Measurements from ENCODE around the gene BLM.
A peak's percentile ranks its signal among the peaks of the same experiment; 100 is the strongest.
"Not testable (repeated sequence)": the region's sequence is repeated elsewhere in the genome, so short reads cannot be mapped to it uniquely, and the experiment has no call there.

Gene BLM

DNA sequence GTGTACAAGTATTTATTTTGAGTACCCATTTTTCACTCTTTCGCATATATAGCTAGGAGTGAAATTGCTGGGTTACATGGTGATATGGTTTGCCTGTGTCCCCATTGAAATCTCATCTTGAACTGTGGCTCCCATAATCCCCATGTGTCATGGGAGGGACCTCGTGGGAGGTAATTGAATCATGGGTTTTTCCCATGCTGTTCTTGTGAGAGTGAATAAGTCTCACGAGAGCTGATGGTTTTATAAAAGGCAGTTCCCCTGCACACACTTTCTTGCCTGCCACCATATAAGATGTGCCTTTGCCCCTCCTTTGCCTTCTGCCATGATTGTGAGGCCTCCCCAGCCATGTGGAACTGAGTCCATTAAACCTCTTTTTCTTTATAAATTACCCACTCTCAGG lies 23.4 kb downstream of the BLM start:
- not testable (repeated sequence) for DNase-seq

DNA sequence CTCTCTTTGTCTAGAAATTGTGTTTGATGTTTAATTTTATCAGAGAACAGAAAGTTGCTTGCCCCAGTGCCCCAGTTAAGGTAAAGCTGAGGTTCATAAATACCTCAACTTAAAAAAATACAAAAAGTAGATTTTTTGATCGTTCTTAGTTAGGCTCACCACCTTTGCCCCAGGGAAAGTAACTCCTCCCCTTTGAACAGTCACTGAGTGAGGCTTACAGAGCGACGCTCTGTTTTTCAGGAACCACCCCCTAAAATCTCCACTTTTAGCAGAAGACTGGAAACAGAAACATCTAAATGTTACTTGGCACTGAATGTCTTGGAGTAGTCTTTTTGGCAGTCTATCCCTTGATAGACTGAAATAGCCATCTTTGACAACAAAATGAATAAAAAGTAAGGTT lies 24.9 kb downstream of the BLM start:
- no peak for DNase-seq

DNA sequence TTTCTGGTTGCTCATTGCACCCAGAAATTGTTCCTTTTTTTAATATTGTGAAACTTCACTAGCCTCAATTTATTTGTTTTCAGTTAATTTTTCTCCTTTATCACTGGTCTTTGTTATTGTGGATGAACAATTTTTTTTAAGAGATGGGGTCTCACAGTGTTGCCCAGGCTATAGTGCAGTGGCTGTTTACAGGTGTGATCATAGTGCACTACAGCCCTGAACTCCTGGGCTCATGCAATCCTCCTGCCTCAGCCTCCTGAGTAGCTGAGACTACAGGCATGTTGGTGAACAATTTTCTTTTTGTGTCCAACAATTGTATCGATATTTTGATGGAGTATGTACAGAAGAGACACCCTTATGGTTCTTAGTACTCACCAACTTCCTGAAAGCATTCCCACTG lies 26.3 kb downstream of the BLM start:
- DNase-seq = no peak

DNA sequence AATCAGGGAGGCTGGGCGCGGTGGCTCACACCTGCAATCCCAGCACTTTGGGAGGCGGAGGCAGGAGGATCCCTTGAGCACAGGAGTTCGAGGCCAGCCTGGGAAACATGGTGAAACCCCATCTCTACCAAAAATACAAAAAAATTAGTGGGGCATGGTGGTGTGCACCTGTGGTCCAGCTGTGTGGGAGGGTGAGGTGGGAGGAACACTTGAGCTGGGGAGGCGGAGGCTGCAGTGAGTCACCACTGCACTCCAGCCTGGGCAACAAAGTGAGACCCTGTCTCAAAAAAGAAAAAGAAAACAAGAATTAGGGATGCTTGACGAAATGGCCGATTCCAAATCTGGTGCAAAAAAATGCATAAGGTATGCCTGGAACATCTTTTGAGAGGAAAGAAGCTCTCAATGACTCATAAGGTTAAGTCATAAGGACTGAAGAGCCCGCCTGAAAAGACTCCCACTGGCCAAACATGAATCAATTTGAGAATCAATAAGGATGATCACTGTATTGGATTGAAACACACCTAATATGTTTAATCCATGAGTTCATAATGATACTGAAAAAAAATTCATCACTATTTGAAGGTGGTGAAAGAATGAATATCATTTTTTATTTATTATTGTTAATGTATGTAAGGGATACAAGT lies 27.7 kb downstream of the BLM start:
- no peak for DNase-seq

DNA sequence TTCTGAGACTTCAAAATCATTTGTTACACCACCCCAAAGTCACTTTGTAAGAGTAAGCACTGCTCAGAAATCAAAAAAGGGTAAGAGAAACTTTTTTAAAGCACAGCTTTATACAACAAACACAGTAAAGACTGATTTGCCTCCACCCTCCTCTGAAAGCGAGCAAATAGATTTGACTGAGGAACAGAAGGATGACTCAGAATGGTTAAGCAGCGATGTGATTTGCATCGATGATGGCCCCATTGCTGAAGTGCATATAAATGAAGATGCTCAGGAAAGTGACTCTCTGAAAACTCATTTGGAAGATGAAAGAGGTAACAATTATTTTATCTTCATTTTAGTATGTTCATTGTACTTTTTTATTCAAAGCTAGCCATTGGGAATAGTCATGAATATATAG lies 32.6 kb downstream of the BLM start:
- DNase-seq = peak in 1 of 5 experiments; percentile 84

DNA sequence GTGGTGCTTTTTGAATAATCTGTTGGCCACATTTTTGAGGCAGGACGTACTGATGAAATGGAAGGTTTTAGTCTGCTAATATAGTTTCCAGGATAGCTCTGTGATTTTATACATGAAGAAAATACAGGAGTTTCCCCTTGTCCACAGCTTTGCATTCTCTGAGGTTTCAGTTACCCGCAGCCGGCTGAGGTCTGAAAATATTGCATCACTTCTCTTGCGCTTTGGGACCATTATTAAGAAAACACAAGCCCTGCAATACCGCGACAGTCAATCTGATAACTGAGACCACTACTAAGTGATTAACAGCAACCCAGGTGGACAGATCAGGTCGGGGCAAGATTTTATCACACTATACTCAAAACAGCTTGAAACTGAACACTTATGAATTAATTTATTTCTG lies 33.0 kb downstream of the BLM start:
- peak in 3 of 5 experiments; percentile 5 to 79 (median 15) for DNase-seq

DNA sequence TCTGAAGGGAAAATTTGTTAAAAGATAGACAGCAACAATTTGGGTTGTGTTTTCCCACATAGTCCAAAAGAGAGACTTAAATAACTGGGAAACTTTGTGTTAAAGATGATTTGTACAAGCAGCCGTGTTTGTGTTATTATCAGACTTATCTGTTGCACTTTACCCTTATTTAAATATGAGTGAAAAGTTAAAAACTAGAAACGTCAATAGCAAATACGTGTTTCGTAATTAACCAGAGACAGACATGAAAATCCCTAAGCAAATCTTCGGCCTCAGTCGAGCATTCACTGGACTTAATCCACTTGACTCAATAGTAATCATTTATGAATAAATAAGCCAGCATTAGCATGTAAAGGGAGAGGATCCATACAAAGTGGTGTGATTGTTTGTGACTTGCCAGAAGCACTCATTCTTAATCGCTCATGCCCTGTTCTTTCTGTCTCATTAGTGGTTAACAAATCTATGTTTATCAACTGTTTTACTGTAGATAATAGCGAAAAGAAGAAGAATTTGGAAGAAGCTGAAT lies 34.2 kb downstream of the BLM start:
- DNase-seq = no peak

DNA sequence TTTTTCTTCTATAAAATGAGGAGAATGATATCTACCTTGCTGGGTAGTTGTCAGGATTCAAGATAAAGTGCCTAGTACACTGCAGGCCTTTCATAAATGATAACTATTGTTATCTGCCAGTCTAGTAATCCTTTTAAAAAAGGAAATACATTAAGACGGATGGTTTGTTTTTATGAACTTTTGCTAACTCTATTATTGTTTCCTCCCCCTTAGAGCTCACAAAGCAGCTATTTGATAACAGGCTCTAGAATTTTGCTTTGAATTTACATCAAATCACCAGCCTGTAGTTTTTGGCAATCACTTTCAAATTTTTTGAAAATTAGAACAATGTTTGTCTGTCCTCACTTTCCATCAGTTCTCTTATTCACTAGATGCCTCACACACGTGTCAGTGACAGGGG lies 39.8 kb downstream of the BLM start:
- DNase-seq = no peak

DNA sequence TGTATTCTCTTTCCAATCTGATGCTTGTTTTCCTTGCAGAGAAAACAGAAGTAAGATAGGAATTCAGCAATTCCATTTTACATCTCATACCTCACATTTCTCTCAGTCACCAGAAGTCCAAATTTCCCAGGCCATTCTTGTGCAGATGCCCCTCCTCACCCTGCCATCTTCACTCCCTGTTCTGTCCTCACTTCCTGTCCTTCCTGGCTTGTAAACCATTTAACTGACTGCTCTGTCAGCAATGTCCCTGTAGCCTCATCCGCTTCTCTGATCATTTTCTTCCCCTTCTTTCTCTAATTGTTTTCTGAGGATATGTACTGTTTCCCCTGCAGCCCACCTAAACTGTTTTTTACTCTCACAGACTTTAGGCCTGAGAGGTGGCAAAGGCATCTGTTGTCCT lies 40.3 kb downstream of the BLM start:
- DNase-seq = no peak

DNA sequence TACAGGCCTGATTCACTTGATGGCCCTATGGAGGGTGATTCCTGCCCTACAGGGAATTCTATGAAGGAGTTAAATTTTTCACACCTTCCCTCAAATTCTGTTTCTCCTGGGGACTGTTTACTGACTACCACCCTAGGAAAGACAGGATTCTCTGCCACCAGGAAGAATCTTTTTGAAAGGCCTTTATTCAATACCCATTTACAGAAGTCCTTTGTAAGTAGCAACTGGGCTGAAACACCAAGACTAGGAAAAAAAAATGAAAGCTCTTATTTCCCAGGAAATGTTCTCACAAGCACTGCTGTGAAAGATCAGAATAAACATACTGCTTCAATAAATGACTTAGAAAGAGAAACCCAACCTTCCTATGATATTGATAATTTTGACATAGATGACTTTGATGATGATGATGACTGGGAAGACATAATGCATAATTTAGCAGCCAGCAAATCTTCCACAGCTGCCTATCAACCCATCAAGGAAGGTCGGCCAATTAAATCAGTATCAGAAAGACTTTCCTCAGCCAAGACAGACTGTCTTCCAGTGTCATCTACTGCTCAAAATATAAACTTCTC lies 43.6 kb downstream of the BLM start:
- no peak for DNase-seq

DNA sequence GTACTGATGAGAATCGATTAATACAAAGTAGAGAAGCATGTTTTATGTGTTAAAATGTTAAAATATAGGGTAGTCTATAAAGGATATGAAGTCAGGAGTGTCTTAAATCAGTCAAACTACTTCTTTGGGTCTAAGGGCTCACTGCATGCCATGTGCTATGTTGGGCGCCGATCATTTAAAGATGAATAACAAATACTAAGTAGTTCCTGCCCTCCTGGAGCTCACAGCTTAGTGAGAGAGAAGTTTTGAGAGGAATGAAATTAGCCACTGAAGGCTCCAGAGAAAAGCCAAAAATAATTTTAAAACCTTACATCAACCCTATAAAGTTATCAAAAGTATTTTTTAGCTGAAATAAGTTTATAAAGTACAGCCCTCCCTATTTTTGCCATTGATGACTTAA lies 44.5 kb downstream of the BLM start:
- no peak for DNase-seq

DNA sequence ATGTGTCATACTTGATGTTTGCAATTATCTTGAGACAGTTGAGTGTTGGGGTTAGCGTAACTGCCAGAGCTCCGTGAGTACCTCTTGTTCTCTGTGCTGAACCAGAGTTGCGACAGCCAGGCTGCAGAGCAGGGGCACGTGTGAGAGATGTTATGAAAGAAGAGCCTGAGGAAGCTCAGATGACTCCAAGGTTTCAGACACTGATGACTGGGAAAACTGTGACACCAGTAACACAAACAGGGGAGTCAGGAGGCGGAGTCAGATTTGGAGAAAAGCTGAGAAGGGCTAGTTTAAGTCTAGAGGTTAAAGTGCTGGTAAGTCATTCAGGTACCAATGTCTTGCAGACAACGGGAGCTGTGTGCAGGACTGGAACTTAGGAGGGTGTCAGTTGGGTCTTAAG lies 45.0 kb downstream of the BLM start:
- no peak for DNase-seq

DNA sequence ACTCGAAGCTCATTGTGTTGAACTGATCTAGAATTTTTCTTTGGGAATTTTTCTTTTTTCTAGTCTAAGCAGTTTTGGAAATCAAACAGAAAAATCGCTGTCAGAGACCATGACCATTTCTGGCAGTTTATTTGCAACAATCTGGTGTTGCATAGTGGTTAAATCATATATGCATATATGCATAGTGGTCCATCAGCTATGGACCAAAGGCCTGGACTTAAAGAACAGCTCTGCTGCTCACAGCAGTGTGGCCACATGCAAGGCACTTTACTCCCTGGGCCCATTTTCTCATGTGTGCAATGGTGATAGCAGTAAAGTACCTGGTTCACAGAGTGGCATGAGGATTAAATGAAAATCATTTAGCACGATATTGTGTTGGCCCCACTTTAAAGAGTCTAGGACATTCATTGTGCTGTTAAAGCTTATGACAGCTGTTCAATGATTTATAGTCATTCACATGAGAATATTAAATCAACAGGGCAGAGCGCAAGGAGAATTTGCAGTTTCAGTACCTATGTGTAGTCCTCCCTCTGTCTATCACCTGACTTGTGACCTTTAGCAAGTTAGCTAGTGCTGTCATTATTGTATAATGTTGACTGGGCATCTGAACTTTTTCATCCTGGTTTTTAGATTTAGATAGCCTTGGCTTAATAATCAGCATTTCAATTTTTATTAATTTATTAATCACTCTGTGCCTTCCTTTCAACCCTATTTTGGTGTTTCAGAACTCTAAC lies 46.4 kb downstream of the BLM start:
- no peak for DNase-seq

DNA sequence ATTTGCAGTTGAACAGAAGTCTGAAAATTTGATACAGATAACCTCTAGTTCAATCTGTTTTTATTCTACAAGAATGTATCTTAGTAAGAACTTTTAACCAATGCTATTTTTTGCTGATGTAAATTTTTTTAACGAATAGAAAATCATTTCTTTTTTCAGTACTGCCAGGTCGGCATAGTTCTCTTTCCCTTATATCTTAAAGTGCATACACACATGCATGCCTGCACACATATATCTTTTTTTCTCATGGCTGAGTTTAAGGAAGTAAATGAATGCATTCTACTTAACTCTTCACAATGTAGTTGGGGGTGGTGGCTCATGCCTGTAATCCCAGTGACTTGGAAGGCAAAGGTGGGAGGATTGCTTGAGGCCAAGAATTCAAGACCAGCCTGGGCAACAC lies 48.4 kb downstream of the BLM start:
- DNase-seq = no peak

DNA sequence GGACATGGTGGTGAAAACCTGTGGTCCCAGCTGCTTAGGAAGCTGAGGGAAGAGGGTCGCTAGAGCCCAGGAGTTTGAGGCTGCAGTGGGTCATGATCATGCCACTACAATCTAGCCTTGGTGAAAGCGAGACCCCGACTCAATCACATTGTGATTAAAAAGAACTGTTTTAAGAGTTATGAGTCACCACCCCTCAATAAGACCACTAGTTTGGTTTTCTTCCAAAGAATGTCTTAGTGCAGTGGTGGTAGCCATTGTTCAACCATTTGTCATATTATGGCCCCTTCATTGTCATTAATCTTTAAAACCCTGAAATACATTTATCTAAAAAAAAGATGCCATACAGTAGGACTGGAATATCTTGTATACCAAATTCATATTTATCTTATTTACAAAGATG lies 48.8 kb downstream of the BLM start:
- no peak for DNase-seq

DNA sequence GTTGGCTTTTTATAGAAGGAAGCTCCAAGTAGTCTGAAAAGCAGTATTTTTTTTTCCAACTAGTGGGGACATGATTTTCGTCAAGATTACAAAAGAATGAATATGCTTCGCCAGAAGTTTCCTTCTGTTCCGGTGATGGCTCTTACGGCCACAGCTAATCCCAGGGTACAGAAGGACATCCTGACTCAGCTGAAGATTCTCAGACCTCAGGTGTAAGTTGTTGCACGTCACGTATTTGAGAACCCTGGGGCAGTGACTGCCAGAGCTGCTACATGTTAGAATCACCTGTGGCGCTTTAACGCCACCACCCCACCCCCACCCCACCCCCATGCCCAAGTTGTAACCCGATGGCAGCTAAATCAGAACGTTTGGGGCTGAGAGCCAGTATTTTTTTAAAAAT lies 52.2 kb downstream of the BLM start:
- no peak for DNase-seq

DNA sequence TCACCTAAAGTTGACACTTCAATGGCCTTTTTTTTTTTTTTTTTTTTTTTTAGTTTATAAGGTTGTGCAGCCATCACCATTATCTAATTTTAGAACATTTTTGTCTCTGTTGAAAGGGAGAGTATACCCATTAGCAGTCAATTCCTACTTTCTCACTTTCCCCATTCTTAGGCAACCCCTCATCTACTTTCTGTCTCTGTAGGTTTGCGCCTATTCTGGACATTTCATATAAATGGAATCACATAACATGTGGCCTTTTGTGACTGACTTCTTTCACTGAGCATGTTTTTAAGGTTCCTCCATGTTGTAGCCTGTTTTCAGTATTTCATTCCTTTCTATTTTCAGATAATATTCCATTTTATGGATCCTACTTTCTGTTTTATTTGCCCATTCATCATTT lies 56.3 kb downstream of the BLM start:
- no peak for DNase-seq

DNA sequence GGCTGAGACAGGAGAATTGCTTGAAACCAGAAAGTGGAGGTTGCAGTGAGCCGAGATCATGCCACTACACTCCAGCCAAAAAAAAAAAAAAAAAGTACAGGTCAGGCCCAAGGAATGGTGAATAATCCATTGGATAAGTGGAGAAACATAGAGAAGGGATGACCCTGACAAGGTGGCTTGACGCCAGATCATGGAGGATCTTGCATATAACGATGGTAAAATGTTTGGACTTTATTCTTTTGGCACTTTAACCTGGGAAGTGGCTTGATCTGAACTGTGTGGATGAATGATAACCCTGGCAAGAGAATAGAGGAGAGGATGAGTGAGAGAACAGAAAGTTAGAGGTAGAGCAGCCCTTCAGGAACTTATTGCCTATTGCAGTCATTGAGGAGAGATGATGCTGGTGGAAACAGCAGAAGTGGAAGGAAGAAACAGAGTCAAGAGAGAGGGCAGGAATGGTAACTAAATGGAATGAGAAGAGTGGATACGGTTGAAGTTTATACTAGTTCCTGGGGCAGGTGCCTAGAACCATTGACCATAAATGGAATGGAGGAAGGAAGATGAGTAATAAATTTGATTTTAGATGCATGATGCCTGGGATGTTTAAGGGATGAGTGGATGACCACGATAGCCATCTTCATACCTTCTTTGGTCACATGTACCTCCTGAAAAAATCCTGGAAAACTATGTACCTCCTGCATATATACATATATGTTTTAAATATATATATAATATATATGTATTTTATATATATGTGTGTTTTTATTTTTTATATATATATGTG lies 57.8 kb downstream of the BLM start:
- DNase-seq = no peak

DNA sequence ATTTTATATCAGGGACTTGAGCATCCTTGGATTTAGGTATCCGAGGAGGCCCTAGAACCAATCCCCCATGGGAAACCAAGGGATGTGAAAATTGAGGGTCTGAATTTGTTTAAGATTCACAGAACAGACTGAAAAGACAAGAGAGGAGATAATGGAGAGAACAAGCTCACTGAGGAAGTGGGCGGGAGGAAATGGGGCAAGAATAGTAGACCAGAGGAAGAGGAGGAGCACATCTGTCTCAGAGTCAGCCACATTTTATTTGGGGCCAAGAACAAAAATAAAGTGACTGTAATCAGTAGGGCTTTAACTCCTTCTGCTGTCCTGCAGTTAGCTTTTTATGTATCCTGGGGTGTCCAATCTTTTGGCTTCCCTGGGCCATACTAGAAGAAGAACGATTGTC lies 63.8 kb downstream of the BLM start:
- DNase-seq = peak in 1 of 5 experiments; percentile 80

DNA sequence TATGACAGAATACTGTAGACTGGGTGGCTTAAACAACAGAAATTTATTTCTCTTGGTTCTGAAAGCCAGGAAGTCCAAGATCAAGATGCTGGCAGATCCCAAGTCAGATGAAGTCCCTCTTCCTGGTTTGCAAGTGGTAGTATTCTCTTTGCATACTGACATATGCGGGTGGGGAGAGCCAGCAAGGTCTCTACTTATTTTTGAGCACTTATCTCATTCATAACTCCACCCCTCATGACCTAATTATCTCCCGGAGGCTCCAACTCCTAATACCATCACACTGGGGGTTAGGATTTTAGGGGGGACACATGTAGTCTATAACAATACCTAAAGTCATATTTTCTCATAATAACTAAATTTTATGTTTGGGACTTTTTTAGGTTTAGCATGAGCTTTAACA lies 65.3 kb downstream of the BLM start:
- DNase-seq = no peak

DNA sequence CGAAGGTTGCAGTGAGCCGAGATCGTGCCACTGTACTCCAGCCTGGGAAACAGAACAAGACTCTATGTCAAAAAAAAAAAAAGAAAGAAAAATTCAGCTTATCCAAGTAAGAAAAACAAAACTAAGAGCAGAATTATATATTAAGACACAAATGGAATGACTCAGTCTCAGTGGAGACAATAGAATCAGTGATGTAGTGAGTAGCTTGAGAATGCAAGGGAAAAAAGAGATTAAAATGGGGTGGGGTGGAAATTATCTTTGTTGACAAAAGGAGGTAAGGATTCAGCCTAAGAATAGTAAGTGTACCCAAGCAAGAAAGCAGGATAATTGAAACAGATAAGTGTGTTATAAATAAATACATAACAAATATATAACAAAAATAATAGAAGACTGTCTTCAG lies 70.7 kb downstream of the BLM start:
- DNase-seq = no peak

DNA sequence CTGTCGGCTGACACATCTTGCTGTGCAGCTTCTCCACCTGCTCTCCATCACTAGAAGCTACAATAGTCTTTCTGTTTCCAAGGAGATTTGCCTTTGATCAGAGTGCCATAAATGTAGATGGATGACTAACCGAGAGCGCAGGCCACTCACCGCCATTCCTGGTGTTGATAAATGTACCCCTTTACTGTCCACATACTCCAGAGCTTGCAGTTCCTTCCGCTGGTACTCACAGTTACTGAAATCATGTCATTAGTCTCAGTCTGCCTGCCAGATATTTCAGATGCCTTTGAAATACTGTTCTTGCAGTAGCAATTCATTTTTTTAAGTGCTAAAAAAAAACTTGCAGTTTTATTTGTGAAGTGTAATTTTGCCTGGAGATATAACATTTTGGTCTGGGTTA lies 72.3 kb downstream of the BLM start:
- no peak for DNase-seq

DNA sequence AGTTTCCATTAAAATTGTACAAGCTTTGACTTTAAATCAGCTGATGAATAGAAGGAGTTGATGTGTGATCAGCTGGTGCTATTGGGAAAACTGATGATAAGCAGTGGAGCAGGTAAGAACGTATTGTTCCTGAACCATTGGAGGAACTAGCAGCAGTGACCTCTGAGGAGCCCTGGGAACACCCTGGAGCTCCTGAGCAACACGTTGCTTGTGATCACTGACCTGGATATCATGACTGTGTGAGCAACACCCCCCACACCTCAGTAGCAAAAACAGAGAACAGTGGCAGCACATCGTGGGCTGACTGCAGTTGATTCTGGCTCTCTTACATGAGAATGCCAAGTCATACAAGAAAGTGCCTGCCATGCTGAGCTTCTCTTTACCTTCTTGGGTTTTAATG lies 72.9 kb downstream of the BLM start:
- DNase-seq = no peak

All from T-helper 2 cell (primary cell).